Activated naive CD4-positive, alpha-beta T cell treated with anti-CD3 and anti-CD28 coated beads for 36 hours (primary cell): ENCODE measurements around the gene DNAJC8. TPM values are rescaled to one million over a fixed set of nuclear protein-coding genes. Genes with fewer than 3 reads are reported as not detected.

Experiments
- CTCF ChIA-PET: fragments of 350-600 bp; sonication (Branson Sonifier 250); formaldehyde crosslinking; loops from one replicate; lab custom pipeline; 2021; ENCODE audit warnings: antibody characterized with exemption; lab: Charles Lee
- DNase-seq: peaks from one replicate; pipeline ENCODE4 v3.0.0-alpha.2; 2020
- H3K27ac Mint-ChIP-seq: one replicate; pipeline ENCODE4 v1.8.0; 2021; ENCODE audit warnings: mild to moderate bottlenecking, mixed read lengths
- H3K27me3 Mint-ChIP-seq: one replicate; pipeline ENCODE4 v1.8.0; 2021; ENCODE audit warnings: low read depth, mixed read lengths
- H3K36me3 Mint-ChIP-seq: one replicate; pipeline ENCODE4 v1.8.0; 2021; ENCODE audit warnings: low read depth, mixed read lengths
- H3K4me1 Mint-ChIP-seq: one replicate; pipeline ENCODE4 v1.8.0; 2021; ENCODE audit warnings: low read depth, mixed read lengths
- H3K4me3 Mint-ChIP-seq: one replicate; pipeline ENCODE4 v1.8.0; 2021; ENCODE audit warnings: mild to moderate bottlenecking, moderate library complexity, mixed read lengths
- H3K9me3 Mint-ChIP-seq: one replicate; pipeline ENCODE4 v1.8.0; 2021; ENCODE audit warnings: mixed read lengths
- intact Hi-C: fragments of 100-400 bp; cut with micrococcal nuclease; formaldehyde crosslinking; loops from one replicate; pipeline ENCODE4 v1.15.1; 2023
- total RNA-seq, 2 experiments: library from RNA; stranded (reverse); gene quantifications; one replicate each; pipeline ENCODE4 v1.2.3, GENCODE V29; 2021

Gene DNAJC8
- total RNA-seq, 2 experiments from 2014 or later = 113 to 115 TPM

DNA sequence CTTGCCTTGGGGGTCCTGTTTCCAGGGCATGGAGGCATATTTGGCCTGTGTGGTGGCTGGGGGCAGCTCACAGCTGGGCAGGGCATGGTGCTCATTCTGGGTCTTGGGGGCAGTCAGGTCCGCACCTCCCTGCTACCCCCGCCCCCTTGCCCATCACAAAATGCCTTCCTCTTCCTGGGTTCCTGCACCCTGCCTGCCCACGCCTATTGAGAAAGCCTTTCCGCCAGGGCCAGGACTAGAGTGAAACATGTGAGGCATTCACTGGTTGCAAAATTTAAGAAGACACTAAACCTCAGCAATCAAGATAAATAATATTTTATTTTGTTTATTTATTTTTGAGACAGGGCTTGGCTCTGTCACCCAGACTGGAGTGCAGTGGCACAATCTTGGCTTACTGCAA, 76.0 kb downstream of the DNAJC8 start:
- Mint-ChIP-seq H3K27ac (no peak overlapping the region), H3K36me3 (no peaks in the 10 kb centered on the region), H3K4me3 (no peak overlapping the region), H3K27me3 (peaks cover 1% of the 10 kb centered on the region), H3K4me1 (no peaks in the 10 kb centered on the region), H3K9me3 (no peaks in the 10 kb centered on the region)
- intact Hi-C loops = no loop called here
- no peak for DNase-seq
- CTCF ChIA-PET = no interaction called here

DNA sequence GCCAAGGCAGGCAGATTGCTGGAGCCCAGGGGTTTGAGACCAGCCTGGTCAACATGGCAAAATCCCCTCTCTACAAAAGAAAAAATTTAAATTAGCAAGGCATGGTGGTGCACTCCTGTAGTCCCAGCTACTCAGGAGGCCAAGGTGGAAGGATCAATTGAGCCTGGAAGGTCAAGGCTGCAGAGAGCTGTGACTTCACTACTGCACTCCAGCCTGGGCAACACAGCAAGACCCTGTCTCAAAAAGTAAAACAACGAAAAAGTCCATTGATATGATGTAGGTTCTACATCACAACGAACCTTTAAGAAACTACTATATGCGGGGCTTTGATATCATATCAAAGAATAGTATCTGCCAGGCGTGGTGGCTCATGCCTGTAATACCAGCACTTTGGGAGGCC, 77.2 kb downstream of the DNAJC8 start:
- CTCF ChIA-PET = interaction anchor here (0.6 kb wide), 1 partner anchor 233 kb away, joined by 3 read pairs; no protein-coding TSS in a partner anchor
- Mint-ChIP-seq H3K36me3 (no peaks in the 10 kb centered on the region), H3K9me3 (no peaks in the 10 kb centered on the region), H3K4me3 (no peak overlapping the region), H3K4me1 (no peaks in the 10 kb centered on the region), H3K27ac (no peak overlapping the region), H3K27me3 (no peaks in the 10 kb centered on the region)
- intact Hi-C loops = no loop called here
- DNase-seq = no peak

- no peak overlapping the region for H3K4me3 Mint-ChIP-seq
- H3K27me3 Mint-ChIP-seq = no peaks in the 10 kb centered on the region
- intact Hi-C loops = no loop called here
- DNase-seq = no peak
- CTCF ChIA-PET = interaction anchor here (0.7 kb wide), 1 partner anchor 40 kb away, joined by 3 read pairs; no protein-coding TSS in a partner anchor
- no peaks in the 10 kb centered on the region for H3K4me1 Mint-ChIP-seq
- H3K9me3 Mint-ChIP-seq = no peaks in the 10 kb centered on the region
- no peak overlapping the region for H3K27ac Mint-ChIP-seq
- H3K36me3 Mint-ChIP-seq = no peaks in the 10 kb centered on the region
Observed at GRCh38 chr1:28154078-28154594, 78.7 kb downstream of the DNAJC8 start.

Other genes with a start within 250 kb of the DNAJC8 start
- gene EYA3, start 144.4 kb downstream of the DNAJC8 start, total RNA-seq = 10 to 100 TPM; 25.4 to 25.9 TPM
- under 1 TPM; 0.05 to 0.07 TPM for gene PTAFR, start 56.3 kb downstream of the DNAJC8 start, total RNA-seq
- gene ATP5IF1, start 3.1 kb upstream of the DNAJC8 start, total RNA-seq = 100 to 1,000 TPM; 182 to 185 TPM
- gene SESN2, start 26.5 kb upstream of the DNAJC8 start, total RNA-seq = 10 to 100 TPM; 46.2 to 46.9 TPM
- 10 to 100 TPM; 13.2 to 13.3 TPM for gene MED18, start 96.0 kb upstream of the DNAJC8 start, total RNA-seq
- gene PHACTR4, start 136.7 kb upstream of the DNAJC8 start, total RNA-seq = 10 to 100 TPM; 16.3 to 17.2 TPM